Progenitor cell of endocrine pancreas (in vitro differentiated cells): ENCODE measurements around the gene TRPC4. TPM values are rescaled to one million over a fixed set of nuclear protein-coding genes. Genes with fewer than 3 reads are reported as not detected.

Source experiments
- DNase-seq: peaks from one replicate; pipeline ENCODE4 v3.0.0; 2021; ENCODE audit warnings: low spot score; ENCODE audit not compliant: unreplicated experiment
- H3K27ac Mint-ChIP-seq: 2 replicates; pipeline ENCODE4 v1.8.0; 2021; ENCODE audit warnings: mild to moderate bottlenecking, moderate library complexity, mixed read lengths
- H3K27me3 Mint-ChIP-seq: 2 replicates; pipeline ENCODE4 v1.8.0; 2021; ENCODE audit warnings: mixed read lengths
- H3K36me3 Mint-ChIP-seq: 2 replicates; pipeline ENCODE4 v1.8.0; 2022; ENCODE audit warnings: mixed read lengths; ENCODE audit not compliant: insufficient read depth
- H3K4me1 Mint-ChIP-seq: 2 replicates; pipeline ENCODE4 v1.8.0; 2021; ENCODE audit warnings: low read depth, mixed read lengths
- H3K4me3 Mint-ChIP-seq: 2 replicates; pipeline ENCODE4 v1.8.0; 2021; ENCODE audit warnings: low read depth, mild to moderate bottlenecking, moderate library complexity, mixed read lengths
- H3K9me3 Mint-ChIP-seq: 2 replicates; pipeline ENCODE4 v1.8.0; 2021; ENCODE audit warnings: low read depth, mixed read lengths
- total RNA-seq: library from RNA; stranded (reverse); gene quantifications from 2 replicates; pipeline ENCODE4 v1.2.1, GENCODE V29; 2021
- TF ChIP-seq, protein P1 (sequence below): fragments of 200-600 bp; sonication (generic); IDR thresholded peaks from one replicate; pipeline ENCODE4 v1.5.0; 2021; ENCODE audit warnings: antibody characterized with exemption, mild to moderate bottlenecking; ENCODE audit not compliant: unreplicated experiment

The TRPC4 gene
- total RNA-seq, 1 donor from 2014 or later: 4.2 TPM

DNA sequence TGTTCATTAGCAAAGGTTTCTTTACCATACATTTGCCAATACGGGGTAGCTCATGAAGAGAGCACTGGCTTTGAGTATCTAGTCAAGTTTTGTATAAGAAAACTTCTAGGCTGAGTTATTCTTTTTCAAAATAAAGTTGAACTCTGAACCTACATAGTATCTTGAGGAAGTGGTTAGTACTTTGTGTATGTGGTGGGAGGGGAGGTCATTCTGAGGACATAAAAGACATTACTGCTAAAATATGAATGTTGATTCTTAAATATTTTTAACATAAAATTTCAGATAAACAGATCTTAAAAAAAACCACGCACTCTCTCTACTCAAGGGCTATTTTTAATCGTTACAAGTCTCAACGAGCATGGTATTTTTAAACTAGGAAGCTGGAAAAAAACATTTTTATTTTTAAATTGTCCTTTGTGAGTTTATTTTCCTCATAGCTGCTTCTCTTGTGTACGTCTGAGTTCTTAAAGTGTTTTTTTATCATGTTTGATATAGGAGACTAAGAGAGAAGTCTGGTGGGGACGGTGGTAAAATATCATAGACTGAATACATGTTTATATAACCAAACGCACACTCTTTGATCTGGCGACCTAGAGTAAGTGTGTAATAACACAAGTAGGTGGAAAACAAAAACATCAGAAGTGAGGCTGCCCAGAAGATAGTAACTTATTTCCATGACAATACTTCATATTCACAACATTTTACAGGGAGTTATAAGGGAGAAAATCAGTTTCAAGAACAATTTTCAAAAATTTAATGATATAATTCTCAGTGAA lies 153.0 kb downstream of the TRPC4 start:
- H3K4me1 Mint-ChIP-seq: no peaks in the 10 kb centered on the region
- peak overlapping the region; percentile 43 for H3K27ac Mint-ChIP-seq
- no peaks in the 10 kb centered on the region for H3K36me3 Mint-ChIP-seq
- TF ChIP-seq, protein P1, sequence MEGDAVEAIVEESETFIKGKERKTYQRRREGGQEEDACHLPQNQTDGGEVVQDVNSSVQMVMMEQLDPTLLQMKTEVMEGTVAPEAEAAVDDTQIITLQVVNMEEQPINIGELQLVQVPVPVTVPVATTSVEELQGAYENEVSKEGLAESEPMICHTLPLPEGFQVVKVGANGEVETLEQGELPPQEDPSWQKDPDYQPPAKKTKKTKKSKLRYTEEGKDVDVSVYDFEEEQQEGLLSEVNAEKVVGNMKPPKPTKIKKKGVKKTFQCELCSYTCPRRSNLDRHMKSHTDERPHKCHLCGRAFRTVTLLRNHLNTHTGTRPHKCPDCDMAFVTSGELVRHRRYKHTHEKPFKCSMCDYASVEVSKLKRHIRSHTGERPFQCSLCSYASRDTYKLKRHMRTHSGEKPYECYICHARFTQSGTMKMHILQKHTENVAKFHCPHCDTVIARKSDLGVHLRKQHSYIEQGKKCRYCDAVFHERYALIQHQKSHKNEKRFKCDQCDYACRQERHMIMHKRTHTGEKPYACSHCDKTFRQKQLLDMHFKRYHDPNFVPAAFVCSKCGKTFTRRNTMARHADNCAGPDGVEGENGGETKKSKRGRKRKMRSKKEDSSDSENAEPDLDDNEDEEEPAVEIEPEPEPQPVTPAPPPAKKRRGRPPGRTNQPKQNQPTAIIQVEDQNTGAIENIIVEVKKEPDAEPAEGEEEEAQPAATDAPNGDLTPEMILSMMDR: no peak
- H3K4me3 Mint-ChIP-seq: no peak overlapping the region
- H3K9me3 Mint-ChIP-seq: peaks cover 4% of the 10 kb centered on the region
- no peak for DNase-seq
- H3K27me3 Mint-ChIP-seq: no peaks in the 10 kb centered on the region

DNA sequence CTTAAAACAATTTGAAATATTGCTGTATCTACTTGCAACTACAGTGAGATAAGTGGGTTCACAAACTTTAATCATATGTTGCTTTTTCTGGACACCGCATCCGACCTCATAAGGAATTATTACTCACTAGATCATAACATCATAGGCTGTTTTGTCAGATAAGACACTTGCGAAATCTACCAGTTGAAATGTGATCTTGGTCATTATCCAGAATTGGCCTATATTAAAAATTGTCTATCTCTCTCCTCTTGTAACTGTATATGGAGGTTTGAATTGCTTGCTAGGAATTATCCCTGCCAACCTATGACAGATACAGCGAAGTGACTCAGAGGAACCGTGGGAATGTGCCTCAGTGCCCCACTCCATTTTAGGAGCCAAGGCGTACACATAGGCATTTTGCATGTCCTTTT lies 154.0 kb downstream of the TRPC4 start:
- no peak for DNase-seq
- Mint-ChIP-seq H3K27me3 (no peaks in the 10 kb centered on the region), H3K9me3 (peaks cover 4% of the 10 kb centered on the region), H3K4me3 (no peak overlapping the region), H3K36me3 (no peaks in the 10 kb centered on the region), H3K27ac (no peak overlapping the region), H3K4me1 (no peaks in the 10 kb centered on the region)
- TF ChIP-seq, protein P1: no peak

DNA sequence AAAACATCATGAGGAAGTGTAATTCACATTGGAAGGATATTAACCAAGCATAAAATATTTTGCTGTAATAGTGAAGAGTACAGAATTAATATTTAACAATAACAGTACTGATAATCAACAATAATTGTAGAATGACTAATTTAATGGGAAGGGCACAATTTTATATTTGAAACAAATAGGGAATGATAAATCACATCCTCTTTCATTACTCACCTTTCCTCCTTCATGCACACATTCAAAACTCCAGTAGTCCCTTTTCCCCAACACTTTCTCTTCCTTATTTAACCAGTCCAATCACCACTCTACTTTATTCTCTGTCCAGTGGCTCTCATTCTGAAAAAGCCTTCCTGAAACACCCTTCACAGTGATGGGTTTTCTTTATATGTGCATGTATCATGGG lies 160.3 kb downstream of the TRPC4 start:
- Mint-ChIP-seq H3K4me3 (no peak overlapping the region), H3K36me3 (no peaks in the 10 kb centered on the region), H3K9me3 (peaks cover under 1% of the 10 kb centered on the region)

DNA sequence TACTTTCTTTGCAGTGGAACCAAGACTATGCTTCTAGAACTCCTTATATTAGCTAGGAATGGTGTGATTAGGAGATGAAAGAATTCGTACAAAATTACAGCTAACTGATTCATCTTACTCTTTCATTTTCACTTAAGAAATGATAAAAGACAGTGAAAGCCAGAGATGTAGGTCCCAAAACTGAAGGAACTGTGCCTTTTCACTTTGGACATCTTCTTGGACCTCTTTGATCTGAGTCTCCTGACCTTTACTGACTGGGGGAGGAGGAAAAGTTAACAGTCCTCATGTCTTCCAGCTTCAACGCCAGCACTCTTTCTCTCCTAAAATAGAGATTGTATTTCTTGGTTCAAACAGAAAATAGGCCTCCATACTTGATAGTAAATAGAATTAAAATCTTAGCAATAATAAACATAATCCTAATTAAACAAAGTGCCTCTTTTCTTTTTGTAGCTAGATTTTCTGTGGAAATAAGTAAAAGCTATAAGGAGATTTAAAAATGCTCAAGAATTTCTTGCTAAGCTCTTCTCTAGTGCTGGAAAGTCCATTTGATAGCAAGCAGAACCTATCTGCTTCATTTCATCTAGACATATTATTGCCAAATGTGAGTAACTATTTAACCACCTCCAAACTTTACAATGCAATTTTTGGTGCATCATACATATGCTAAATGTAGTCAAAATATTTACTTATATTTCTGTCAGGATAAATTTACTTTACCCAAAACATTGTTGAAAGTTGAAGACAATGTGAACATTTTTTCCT lies 161.7 kb downstream of the TRPC4 start:
- Mint-ChIP-seq H3K9me3 (no peaks in the 10 kb centered on the region), H3K4me3 (no peak overlapping the region), H3K27ac (no peak overlapping the region), H3K36me3 (no peaks in the 10 kb centered on the region), H3K4me1 (peaks cover 6% of the 10 kb centered on the region), H3K27me3 (no peaks in the 10 kb centered on the region)
- TF ChIP-seq, protein P1: no peak
- DNase-seq: no peak

More for the DNA sequence above, 160.3 kb downstream of the TRPC4 start:
- Mint-ChIP-seq H3K4me1 (peaks cover 6% of the 10 kb centered on the region), H3K27ac (no peak overlapping the region), H3K27me3 (no peaks in the 10 kb centered on the region)
- TF ChIP-seq, protein P1: no peak
- DNase-seq: no peak

DNA sequence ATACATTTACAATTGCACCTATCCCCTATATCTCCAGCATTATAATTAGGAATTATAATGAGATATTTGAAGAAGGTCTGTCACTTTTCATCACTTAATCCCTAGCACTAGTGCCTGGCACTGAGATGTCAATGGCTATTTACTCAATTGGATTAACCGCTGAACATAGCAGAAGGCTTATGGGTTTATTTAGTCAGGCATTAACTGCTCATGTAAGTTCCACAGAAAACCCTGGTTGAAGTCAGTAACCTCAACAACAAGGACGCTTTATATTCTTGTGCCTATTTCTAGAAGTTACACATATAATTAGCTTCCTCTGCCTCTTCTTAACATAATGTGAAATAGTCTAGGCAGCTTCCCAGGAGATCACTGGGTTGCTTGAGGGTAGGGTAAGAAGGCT lies 163.5 kb downstream of the TRPC4 start:
- no peak for DNase-seq
- TF ChIP-seq, protein P1: no peak
- Mint-ChIP-seq H3K4me1 (peaks cover 6% of the 10 kb centered on the region), H3K9me3 (no peaks in the 10 kb centered on the region), H3K27me3 (no peaks in the 10 kb centered on the region), H3K36me3 (no peaks in the 10 kb centered on the region), H3K27ac (no peak overlapping the region), H3K4me3 (no peak overlapping the region)
